HEK293 (cell line): ENCODE results near the gene EPHA6.

Source experiments
- GLI4 ChIP-seq: fragments of 450-650 bp; formaldehyde crosslinking; IDR thresholded peaks from 2 replicates; pipeline ENCODE4 v1.5.1; 2016; ENCODE audit warnings: missing biosample characterization, missing genetic modification characterization
- GLIS1 ChIP-seq: fragments of 450-650 bp; formaldehyde crosslinking; IDR thresholded peaks from 2 replicates; pipeline ENCODE4 v1.5.1; 2016; ENCODE audit warnings: missing biosample characterization, missing genetic modification characterization
- KLF9 ChIP-seq: fragments of 450-650 bp; formaldehyde crosslinking; IDR thresholded peaks from 2 replicates; pipeline ENCODE4 v1.5.1; 2016; ENCODE audit warnings: missing biosample characterization, missing genetic modification characterization, low read depth
- PRDM6 ChIP-seq: fragments of 450-650 bp; formaldehyde crosslinking; IDR thresholded peaks from 2 replicates; pipeline ENCODE4 v1.5.1; 2017; ENCODE audit warnings: missing biosample characterization, missing genetic modification characterization
- REPIN1 ChIP-seq: fragments of 450-650 bp; formaldehyde crosslinking; IDR thresholded peaks from 2 replicates; pipeline ENCODE4 v1.5.1; 2017; ENCODE audit warnings: missing biosample characterization, missing genetic modification characterization, low read depth
- SP2 ChIP-seq: fragments of 450-650 bp; formaldehyde crosslinking; IDR thresholded peaks from 2 replicates; pipeline ENCODE4 v1.5.1; 2016; ENCODE audit warnings: missing biosample characterization, missing genetic modification characterization
- WT1 ChIP-seq: fragments of 450-650 bp; formaldehyde crosslinking; IDR thresholded peaks from 2 replicates; pipeline ENCODE4 v1.5.1; 2016; ENCODE audit warnings: missing biosample characterization, missing genetic modification characterization
- ZBTB11 ChIP-seq: fragments of 450-650 bp; formaldehyde crosslinking; conservative IDR thresholded peaks from 2 replicates; pipeline ENCODE4 v1.5.1; 2016; ENCODE audit warnings: low read depth, missing biosample characterization, missing genetic modification characterization
- ZBTB20 ChIP-seq: fragments of 450-650 bp; formaldehyde crosslinking; IDR thresholded peaks from 2 replicates; pipeline ENCODE4 v1.5.1; 2016; ENCODE audit warnings: missing biosample characterization, missing genetic modification characterization
- ZBTB44 ChIP-seq: fragments of 450-650 bp; IDR thresholded peaks from 2 replicates; pipeline ENCODE4 v1.5.1; 2018; ENCODE audit warnings: missing biosample characterization, mild to moderate bottlenecking, missing genetic modification characterization
- ZBTB8A ChIP-seq: fragments of 450-650 bp; formaldehyde crosslinking; IDR thresholded peaks from 2 replicates; pipeline ENCODE4 v1.5.1; 2016; ENCODE audit warnings: missing biosample characterization, missing genetic modification characterization
- ZEB2 ChIP-seq: fragments of 450-650 bp; formaldehyde crosslinking; IDR thresholded peaks from 2 replicates; pipeline ENCODE4 v1.5.1; 2016; ENCODE audit warnings: missing biosample characterization, missing genetic modification characterization
- ZFP37 ChIP-seq: fragments of 450-650 bp; formaldehyde crosslinking; IDR thresholded peaks from 2 replicates; pipeline ENCODE4 v1.5.1; 2016; ENCODE audit warnings: missing biosample characterization, missing genetic modification characterization
- ZNF10 ChIP-seq: fragments of 450-650 bp; formaldehyde crosslinking; IDR thresholded peaks from 2 replicates; pipeline ENCODE4 v1.5.1; 2017; ENCODE audit warnings: missing biosample characterization, missing genetic modification characterization
- ZNF112 ChIP-seq: fragments of 450-650 bp; formaldehyde crosslinking; IDR thresholded peaks from 2 replicates; pipeline ENCODE4 v1.5.0; 2017; ENCODE audit warnings: missing biosample characterization, missing genetic modification characterization
- ZNF114 ChIP-seq: fragments of 450-650 bp; formaldehyde crosslinking; IDR thresholded peaks from 2 replicates; pipeline ENCODE4 v1.5.0; 2017; ENCODE audit warnings: missing biosample characterization, missing genetic modification characterization
- ZNF133 ChIP-seq: fragments of 450-650 bp; formaldehyde crosslinking; IDR thresholded peaks from 2 replicates; pipeline ENCODE4 v1.5.1; 2016; ENCODE audit warnings: missing biosample characterization, missing genetic modification characterization
- ZNF16 ChIP-seq: fragments of 450-650 bp; formaldehyde crosslinking; IDR thresholded peaks from 2 replicates; pipeline ENCODE4 v1.5.1; 2016; ENCODE audit warnings: low read depth, missing biosample characterization, missing genetic modification characterization
- ZNF26 ChIP-seq: fragments of 450-650 bp; formaldehyde crosslinking; IDR thresholded peaks from 2 replicates; pipeline ENCODE4 v1.5.1; 2016; ENCODE audit warnings: missing biosample characterization, missing genetic modification characterization
- ZNF302 ChIP-seq: fragments of 450-650 bp; formaldehyde crosslinking; IDR thresholded peaks from 2 replicates; pipeline ENCODE4 v1.5.1; 2016; ENCODE audit warnings: missing biosample characterization, missing genetic modification characterization, low read depth
- ZNF366 ChIP-seq: fragments of 450-650 bp; formaldehyde crosslinking; conservative IDR thresholded peaks from 2 replicates; pipeline ENCODE4 v1.5.1; 2016; ENCODE audit warnings: missing biosample characterization, missing genetic modification characterization
- ZNF561 ChIP-seq: fragments of 450-650 bp; IDR thresholded peaks from 2 replicates; pipeline ENCODE4 v1.5.1; 2018; ENCODE audit warnings: missing biosample characterization, missing genetic modification characterization, borderline replicate concordance
- ZNF571 ChIP-seq: fragments of 450-650 bp; formaldehyde crosslinking; IDR thresholded peaks from 2 replicates; pipeline ENCODE4 v1.5.0; 2017; ENCODE audit warnings: missing biosample characterization, missing genetic modification characterization
- ZNF664 ChIP-seq: fragments of 450-650 bp; formaldehyde crosslinking; IDR thresholded peaks from 2 replicates; pipeline ENCODE4 v1.5.1; 2016; ENCODE audit warnings: missing biosample characterization, missing genetic modification characterization
- ZNF830 ChIP-seq: fragments of 450-650 bp; IDR thresholded peaks from 2 replicates; pipeline ENCODE4 v1.5.0; 2018; ENCODE audit warnings: missing biosample characterization, missing genetic modification characterization, low read depth, mild to moderate bottlenecking, moderate library complexity
- ZNF837 ChIP-seq: fragments of 450-650 bp; formaldehyde crosslinking; IDR thresholded peaks from 2 replicates; pipeline ENCODE4 v1.5.1; 2016; ENCODE audit warnings: missing biosample characterization, missing genetic modification characterization
- ZSCAN18 ChIP-seq: fragments of 450-650 bp; formaldehyde crosslinking; IDR thresholded peaks from 2 replicates; pipeline ENCODE4 v1.5.1; 2016; ENCODE audit warnings: missing biosample characterization, missing genetic modification characterization
- ZSCAN23 ChIP-seq: fragments of 450-650 bp; formaldehyde crosslinking; IDR thresholded peaks from 2 replicates; pipeline ENCODE4 v1.5.1; 2016; ENCODE audit warnings: missing biosample characterization, missing genetic modification characterization
- ZSCAN5A ChIP-seq: fragments of 450-650 bp; formaldehyde crosslinking; IDR thresholded peaks from 2 replicates; pipeline ENCODE4 v1.5.1; 2016; ENCODE audit warnings: missing biosample characterization, missing genetic modification characterization

EPHA6 gene

GRCh38 chr3:97763586-97764406 is 949.4 kb downstream of the EPHA6 start (continued):
- no peak for TF ChIP-seq ZNF561
- no peak for TF ChIP-seq ZNF114 (tag by site-specific recombination)
- TF ChIP-seq ZEB2 (tag by site-specific recombination): no peak
- TF ChIP-seq SP2: no peak
- no peak for TF ChIP-seq ZBTB8A (tag by site-specific recombination)
- no peak for TF ChIP-seq PRDM6 (tag by site-specific recombination)
- TF ChIP-seq ZNF664 (tag by site-specific recombination): no peak
- TF ChIP-seq ZNF133 (tag by site-specific recombination): no peak
- TF ChIP-seq GLI4: no peak
- TF ChIP-seq ZNF302: no peak
- TF ChIP-seq REPIN1: no peak
- no peak for TF ChIP-seq ZSCAN5A (tag by site-specific recombination)
- no peak for TF ChIP-seq KLF9 (tag by site-specific recombination)
- TF ChIP-seq ZNF366 (tag by site-specific recombination): no peak
- no peak for TF ChIP-seq ZBTB11
- TF ChIP-seq ZNF16 (tag by site-specific recombination): no peak
- TF ChIP-seq WT1 (tag by site-specific recombination): no peak
- no peak for TF ChIP-seq ZNF837 (tag by site-specific recombination)
- no peak for TF ChIP-seq ZNF112
- no peak for TF ChIP-seq ZFP37 (tag by site-specific recombination)
- no peak for TF ChIP-seq ZSCAN23 (tag by site-specific recombination)
- no peak for TF ChIP-seq ZNF830
- no peak for TF ChIP-seq ZBTB44 (tag by site-specific recombination)
- TF ChIP-seq ZNF26 (tag by site-specific recombination): no peak
- TF ChIP-seq ZBTB20 (tag by site-specific recombination): no peak; the same call in 1 of the 2 replicates
- no peak for TF ChIP-seq ZNF10 (tag by site-specific recombination)
- TF ChIP-seq ZSCAN18 (tag by site-specific recombination): no peak
- TF ChIP-seq ZNF571: no peak
- TF ChIP-seq GLIS1 (tag by site-specific recombination): peak; percentile 69; the same call in 1 of the 2 replicates
